GM12891 (cell line): ENCODE results near the gene EVI2A.

Source experiments
- POLR2A ChIP-seq: IDR thresholded peaks from 2 replicates; pipeline ENCODE4 v1.6.1; 2011; ENCODE audit warnings: low read depth, low read length, control low read depth
- POLR2AphosphoS5 ChIP-seq: IDR thresholded peaks from 2 replicates; pipeline ENCODE4 v1.6.1; 2011; ENCODE audit warnings: low read depth, low read length, control low read depth
- TAF1 ChIP-seq: IDR thresholded peaks from 2 replicates; pipeline ENCODE4 v1.6.1; 2011; ENCODE audit warnings: low read depth, low read length, control low read depth

- TF ChIP-seq POLR2A (no peak), POLR2AphosphoS5 (no peak), TAF1 (no peak; the same call in 1 of the 2 replicates)
Measured at GRCh38 chr17:31309556-31309955, 11.9 kb downstream of the EVI2A start.
